ENCODE measurements around the gene LRRC45. TPM values are rescaled to one million over a fixed set of nuclear protein-coding genes. Genes with fewer than 3 reads are reported as not detected.
A peak's percentile ranks its signal among the peaks of the same experiment; 100 is the strongest.

The LRRC45 gene
- total and polyA plus RNA-seq, 4 donors: 8.2 to 26.4 (median 19.5) TPM

GRCh38 chr17:82018989-82019689, 4.0 kb upstream of the LRRC45 start:
- no peak overlapping the region for H3K4me3 ChIP-seq (ENCODE audit: low read depth, low read length)
- no peak for DNase-seq (ENCODE audit: low read depth in 4 of 6, low spot score in 6 of 6)
- peaks cover 59% of the 10 kb centered on the region for H3K4me1 ChIP-seq (ENCODE audit: control insufficient read depth, insufficient read depth, low read length)
- peaks cover 72% of the 10 kb centered on the region for H3K36me3 ChIP-seq (ENCODE audit: control insufficient read depth, insufficient read depth, low read length)
- H3K9me3 ChIP-seq (ENCODE audit: control insufficient read depth, insufficient read depth, low read length): no peaks in the 10 kb centered on the region
- no peak overlapping the region for H3K27ac ChIP-seq (ENCODE audit: low read depth, low read length)
- H3K27me3 ChIP-seq (ENCODE audit: control insufficient read depth, insufficient read depth, low read length): no peaks in the 10 kb centered on the region
- 94% methylated on average over 29 of the region's 33 CpGs for WGBS (ENCODE audit: insufficient coverage)

GRCh38 chr17:82019690-82020571, 3.2 kb upstream of the LRRC45 start:
- peaks cover 71% of the 10 kb centered on the region for H3K36me3 ChIP-seq (ENCODE audit: control insufficient read depth, insufficient read depth, low read length)
- no peak overlapping the region for H3K27ac ChIP-seq (ENCODE audit: low read depth, low read length)
- H3K27me3 ChIP-seq (ENCODE audit: control insufficient read depth, insufficient read depth, low read length): no peaks in the 10 kb centered on the region
- 60% methylated on average over 30 of the region's 34 CpGs for WGBS (ENCODE audit: insufficient coverage)
- H3K9me3 ChIP-seq (ENCODE audit: control insufficient read depth, insufficient read depth, low read length): no peaks in the 10 kb centered on the region
- H3K4me3 ChIP-seq (ENCODE audit: low read depth, low read length): no peak overlapping the region
- peaks cover 59% of the 10 kb centered on the region for H3K4me1 ChIP-seq (ENCODE audit: control insufficient read depth, insufficient read depth, low read length)
- no peak for DNase-seq (ENCODE audit: low read depth in 4 of 6, low spot score in 6 of 6)

- no peak for DNase-seq (ENCODE audit: low read depth in 4 of 6, low spot score in 6 of 6)
- H3K4me3 ChIP-seq (ENCODE audit: low read depth, low read length): no peak overlapping the region
- no peak overlapping the region for H3K27ac ChIP-seq (ENCODE audit: low read depth, low read length)
- WGBS (ENCODE audit: insufficient coverage): 74% methylated on average over 14 of the region's 14 CpGs
- H3K36me3 ChIP-seq (ENCODE audit: control insufficient read depth, insufficient read depth, low read length): peaks cover 71% of the 10 kb centered on the region
- no peaks in the 10 kb centered on the region for H3K9me3 ChIP-seq (ENCODE audit: control insufficient read depth, insufficient read depth, low read length)
- H3K4me1 ChIP-seq (ENCODE audit: control insufficient read depth, insufficient read depth, low read length): peaks cover 55% of the 10 kb centered on the region
- H3K27me3 ChIP-seq (ENCODE audit: control insufficient read depth, insufficient read depth, low read length): no peaks in the 10 kb centered on the region
Measured at GRCh38 chr17:82020572-82021106, 2.5 kb upstream of the LRRC45 start.

GRCh38 chr17:82021107-82021899, 1.8 kb upstream of the LRRC45 start:
- WGBS (ENCODE audit: insufficient coverage): 58% methylated on average over 24 of the region's 25 CpGs
- peaks cover 71% of the 10 kb centered on the region for H3K36me3 ChIP-seq (ENCODE audit: control insufficient read depth, insufficient read depth, low read length)
- no peak overlapping the region for H3K4me3 ChIP-seq (ENCODE audit: low read depth, low read length)
- no peaks in the 10 kb centered on the region for H3K9me3 ChIP-seq (ENCODE audit: control insufficient read depth, insufficient read depth, low read length)
- H3K4me1 ChIP-seq (ENCODE audit: control insufficient read depth, insufficient read depth, low read length): peaks cover 55% of the 10 kb centered on the region
- DNase-seq (ENCODE audit: low read depth in 4 of 6, low spot score in 6 of 6): peak in 2 of 6 donors; percentile 71 to 78
- no peaks in the 10 kb centered on the region for H3K27me3 ChIP-seq (ENCODE audit: control insufficient read depth, insufficient read depth, low read length)
- H3K27ac ChIP-seq (ENCODE audit: low read depth, low read length): no peak overlapping the region

- no peak overlapping the region for H3K27ac ChIP-seq (ENCODE audit: low read depth, low read length)
- peaks cover 71% of the 10 kb centered on the region for H3K36me3 ChIP-seq (ENCODE audit: control insufficient read depth, insufficient read depth, low read length)
- no peaks in the 10 kb centered on the region for H3K9me3 ChIP-seq (ENCODE audit: control insufficient read depth, insufficient read depth, low read length)
- H3K4me1 ChIP-seq (ENCODE audit: control insufficient read depth, insufficient read depth, low read length): peaks cover 51% of the 10 kb centered on the region
- H3K27me3 ChIP-seq (ENCODE audit: control insufficient read depth, insufficient read depth, low read length): no peaks in the 10 kb centered on the region
- H3K4me3 ChIP-seq (ENCODE audit: low read depth, low read length): peak overlapping the region; percentile 73
- no peak for DNase-seq (ENCODE audit: low read depth in 4 of 6, low spot score in 6 of 6)
- 13% methylated on average over 10 of the region's 10 CpGs for WGBS (ENCODE audit: insufficient coverage)
Measured at GRCh38 chr17:82021900-82022309, 1.2 kb upstream of the LRRC45 start.

GRCh38 chr17:82022310-82022980, 660 bp upstream of the LRRC45 start, which contains the start of gene CENPX:
CENPX (minus strand) TSS chr17:82022878; CDS start chr17:82022861, 17 bp downstream.
- DNase-seq (ENCODE audit: low read depth in 4 of 6, low spot score in 6 of 6): no peak
- Histone ChIP-seq H3K9me3 (ENCODE audit: control insufficient read depth, insufficient read depth, low read length) (no peaks in the 10 kb centered on the region), H3K27ac (ENCODE audit: low read depth, low read length) (no peak within 1 kb of the TSS), H3K4me3 (ENCODE audit: low read depth, low read length) (peak within 1 kb of the TSS; percentile 73), H3K27me3 (ENCODE audit: control insufficient read depth, insufficient read depth, low read length) (no peaks in the 10 kb centered on the region), H3K36me3 (ENCODE audit: control insufficient read depth, insufficient read depth, low read length) (peaks cover 71% of the 10 kb centered on the region), H3K4me1 (ENCODE audit: control insufficient read depth, insufficient read depth, low read length) (peaks cover 51% of the 10 kb centered on the region)
- WGBS (ENCODE audit: insufficient coverage): under 1% methylated on average over 64 of the region's 64 CpGs

- 6% methylated on average over 55 of the region's 55 CpGs for WGBS (ENCODE audit: insufficient coverage)
- H3K4me3 ChIP-seq (ENCODE audit: low read depth, low read length): peak overlapping the region; percentile 62
- no peaks in the 10 kb centered on the region for H3K9me3 ChIP-seq (ENCODE audit: control insufficient read depth, insufficient read depth, low read length)
- no peak overlapping the region for H3K27ac ChIP-seq (ENCODE audit: low read depth, low read length)
- no peaks in the 10 kb centered on the region for H3K27me3 ChIP-seq (ENCODE audit: control insufficient read depth, insufficient read depth, low read length)
- no peak for DNase-seq (ENCODE audit: low read depth in 4 of 6, low spot score in 6 of 6)
- peaks cover 51% of the 10 kb centered on the region for H3K4me1 ChIP-seq (ENCODE audit: control insufficient read depth, insufficient read depth, low read length)
- H3K36me3 ChIP-seq (ENCODE audit: control insufficient read depth, insufficient read depth, low read length): peaks cover 71% of the 10 kb centered on the region
Measured at GRCh38 chr17:82023447-82024241, 539 bp downstream of the LRRC45 start.

- peaks cover 57% of the 10 kb centered on the region for H3K4me1 ChIP-seq (ENCODE audit: control insufficient read depth, insufficient read depth, low read length)
- peaks cover 71% of the 10 kb centered on the region for H3K36me3 ChIP-seq (ENCODE audit: control insufficient read depth, insufficient read depth, low read length)
- H3K4me3 ChIP-seq (ENCODE audit: low read depth, low read length): no peak overlapping the region
- WGBS (ENCODE audit: insufficient coverage): 95% methylated on average over 17 of the region's 17 CpGs
- no peaks in the 10 kb centered on the region for H3K9me3 ChIP-seq (ENCODE audit: control insufficient read depth, insufficient read depth, low read length)
- H3K27me3 ChIP-seq (ENCODE audit: control insufficient read depth, insufficient read depth, low read length): no peaks in the 10 kb centered on the region
- H3K27ac ChIP-seq (ENCODE audit: low read depth, low read length): no peak overlapping the region
- no peak for DNase-seq (ENCODE audit: low read depth in 4 of 6, low spot score in 6 of 6)
Measured at GRCh38 chr17:82024859-82025258, 1.8 kb downstream of the LRRC45 start.
